ENCODE measurements around the gene MAG. TPM values are rescaled to one million over a fixed set of nuclear protein-coding genes. Genes with fewer than 3 reads are reported as not detected.

MAG gene
- total RNA-seq, 1 experiment from 2014 or later: not detected

- H3K4me1 Mint-ChIP-seq: peaks cover 7 to 20% of the 10 kb centered on the region in 2 experiments
- Histone ChIP-seq H2AFZ (ENCODE audit: low read length) (no peak within 1 kb of the TSS), H3K79me1 (ENCODE audit: insufficient read depth, low read depth, low read length, poor library complexity, severe bottlenecking) (no peaks in the 10 kb centered on the region), H3K14ac (ENCODE audit: insufficient read depth, low read length) (no peak within 1 kb of the TSS), H3K9me3 (ENCODE audit: control insufficient read depth, low read depth, low read length) (no peaks in the 10 kb centered on the region), H3K27ac (ENCODE audit: insufficient read length, low read depth, low read length) (no peak within 1 kb of the TSS), H2AK5ac (ENCODE audit: insufficient read length, low read length) (no peak within 1 kb of the TSS), H3K4me1 (ENCODE audit: insufficient read depth, low read length) (no peaks in the 10 kb centered on the region), H2BK120ac (ENCODE audit: low read depth, low read length, poor library complexity, severe bottlenecking) (no peak within 1 kb of the TSS), H3T11ph (ENCODE audit: low read length) (no peak within 1 kb of the TSS), H2BK15ac (ENCODE audit: low read depth, low read length) (no peak within 1 kb of the TSS), H3K79me2 (ENCODE audit: insufficient read depth, low read length) (no peaks in the 10 kb centered on the region), H3K23ac (ENCODE audit: insufficient read length, low read depth, low read length) (no peak within 1 kb of the TSS), H2BK5ac (ENCODE audit: insufficient read length, low read length) (no peak within 1 kb of the TSS), H3K27me3 (ENCODE audit: insufficient read depth, low read length) (no peaks in the 10 kb centered on the region), H4K20me1 (ENCODE audit: control insufficient read depth, insufficient read depth, insufficient read length) (no peaks in the 10 kb centered on the region), H4K5ac (ENCODE audit: insufficient read length, low read depth, low read length) (no peak within 1 kb of the TSS), H3K9ac (ENCODE audit: extremely low read depth, insufficient read length, low read length) (no peak within 1 kb of the TSS), H3K4ac (ENCODE audit: low read depth, low read length) (no peak within 1 kb of the TSS), H4K8ac (replicated peaks; ENCODE audit: insufficient read length, low read depth, low read length) (no peak within 1 kb of the TSS), H2BK20ac (ENCODE audit: low read depth, low read length, poor library complexity, severe bottlenecking) (no peak within 1 kb of the TSS), H3K18ac (ENCODE audit: insufficient read length, low read depth, low read length) (no peak within 1 kb of the TSS), H4K91ac (ENCODE audit: insufficient read length, low read depth, low read length) (no peak within 1 kb of the TSS), H3K56ac (ENCODE audit: insufficient read length, low read depth, low read length) (no peak within 1 kb of the TSS), H3K4me2 (ENCODE audit: insufficient read depth, insufficient read length, low read length) (no peak within 1 kb of the TSS), H2BK12ac (ENCODE audit: insufficient read length, low read depth, low read length) (no peak within 1 kb of the TSS), H3K23me2 (ENCODE audit: insufficient read length, low read depth, low read length, poor library complexity, severe bottlenecking) (peaks cover 1% of the 10 kb centered on the region)
- H3K27me3 Mint-ChIP-seq (ENCODE audit: low read depth): peaks cover 46% of the 10 kb centered on the region
- TF ChIP-seq, protein P1, sequence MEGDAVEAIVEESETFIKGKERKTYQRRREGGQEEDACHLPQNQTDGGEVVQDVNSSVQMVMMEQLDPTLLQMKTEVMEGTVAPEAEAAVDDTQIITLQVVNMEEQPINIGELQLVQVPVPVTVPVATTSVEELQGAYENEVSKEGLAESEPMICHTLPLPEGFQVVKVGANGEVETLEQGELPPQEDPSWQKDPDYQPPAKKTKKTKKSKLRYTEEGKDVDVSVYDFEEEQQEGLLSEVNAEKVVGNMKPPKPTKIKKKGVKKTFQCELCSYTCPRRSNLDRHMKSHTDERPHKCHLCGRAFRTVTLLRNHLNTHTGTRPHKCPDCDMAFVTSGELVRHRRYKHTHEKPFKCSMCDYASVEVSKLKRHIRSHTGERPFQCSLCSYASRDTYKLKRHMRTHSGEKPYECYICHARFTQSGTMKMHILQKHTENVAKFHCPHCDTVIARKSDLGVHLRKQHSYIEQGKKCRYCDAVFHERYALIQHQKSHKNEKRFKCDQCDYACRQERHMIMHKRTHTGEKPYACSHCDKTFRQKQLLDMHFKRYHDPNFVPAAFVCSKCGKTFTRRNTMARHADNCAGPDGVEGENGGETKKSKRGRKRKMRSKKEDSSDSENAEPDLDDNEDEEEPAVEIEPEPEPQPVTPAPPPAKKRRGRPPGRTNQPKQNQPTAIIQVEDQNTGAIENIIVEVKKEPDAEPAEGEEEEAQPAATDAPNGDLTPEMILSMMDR (conservative IDR thresholded peaks at IDR 0.05): no peak
- DNase-seq: peak; percentile 19
- H3K27ac Mint-ChIP-seq: no peak within 1 kb of the TSS; a peak in 2 of 7 replicates
- H3K4me3 Mint-ChIP-seq: no peak within 1 kb of the TSS
- no peaks in the 10 kb centered on the region for H3K9me3 Mint-ChIP-seq
- no peaks in the 10 kb centered on the region for H3K36me3 Mint-ChIP-seq (ENCODE audit: insufficient read depth in 1 of 3, low read depth in 3 of 3)
- no CpG with 5 or more reads among the region's 18 CpGs for WGBS (ENCODE audit: extremely low coverage, insufficient read length, low lambda C conversion rate)
These were observed 55.4 kb downstream of the MAG start, which contains the start of gene FFAR1 for GRCh38 chr19:35347171-35347929. Gene FFAR1, plus strand, starts transcription at chr19:35347902. Its CDS starts 3,650 bp downstream, at chr19:35351552.

Data from H9 (cell line).